Fibroblast of villous mesenchyme (primary cell): ENCODE results near the gene CLTB. TPM values are rescaled to one million over a fixed set of nuclear protein-coding genes. Genes with fewer than 3 reads are reported as not detected.
A peak's percentile ranks its signal among the peaks of the same experiment; 100 is the strongest.

Experiments used
- DNase-seq: peaks from one replicate; pipeline ENCODE4 v3.0.0-alpha.2; 2010; ENCODE audit warnings: low read depth
- H3K4me3 ChIP-seq: 2 replicates; pipeline ENCODE4 v1.5.1; 2011; ENCODE audit warnings: low read depth, mild to moderate bottlenecking, low read length
- total RNA-seq: library from RNA; depleted of rRNA; stranded (reverse); fragments of >200 nt; gene quantifications from 2 replicates; pipeline ENCODE4 v1.2.3, GENCODE V29; 2012
- TF ChIP-seq, protein P1 (sequence below): IDR thresholded peaks from 2 replicates; pipeline ENCODE4 v1.5.1; 2012; ENCODE audit warnings: low read depth, mild to moderate bottlenecking, low read length; ENCODE audit not compliant: insufficient read depth

CLTB gene
- total RNA-seq, 1 donor: 118 TPM

DNA sequence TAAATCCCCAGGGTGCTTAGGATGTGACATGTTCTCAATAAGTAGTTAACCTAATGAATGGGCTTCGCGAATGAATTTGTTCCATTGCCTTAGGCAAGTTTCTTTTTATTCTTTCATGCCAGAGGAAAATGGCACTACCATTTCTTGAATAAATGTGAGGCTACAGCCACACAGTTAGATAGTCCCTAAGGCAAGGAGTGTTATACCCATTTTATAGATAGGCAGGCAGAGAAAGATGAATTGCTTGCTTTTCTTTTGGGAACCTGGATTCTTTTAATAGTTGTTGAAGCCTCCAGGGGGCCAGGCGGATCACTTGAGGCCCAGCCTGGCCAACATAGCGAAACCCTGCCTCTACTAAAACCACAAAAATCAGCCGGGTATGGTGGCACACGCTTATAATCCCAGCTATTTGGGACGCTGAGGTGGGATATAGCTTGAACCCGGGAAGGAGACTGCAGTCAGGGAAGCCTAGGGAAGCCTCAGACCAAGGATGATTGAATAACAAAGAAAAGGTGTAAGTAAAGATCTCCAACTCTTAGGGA lies 28.9 kb downstream of the CLTB start:
- TF ChIP-seq, protein P1, sequence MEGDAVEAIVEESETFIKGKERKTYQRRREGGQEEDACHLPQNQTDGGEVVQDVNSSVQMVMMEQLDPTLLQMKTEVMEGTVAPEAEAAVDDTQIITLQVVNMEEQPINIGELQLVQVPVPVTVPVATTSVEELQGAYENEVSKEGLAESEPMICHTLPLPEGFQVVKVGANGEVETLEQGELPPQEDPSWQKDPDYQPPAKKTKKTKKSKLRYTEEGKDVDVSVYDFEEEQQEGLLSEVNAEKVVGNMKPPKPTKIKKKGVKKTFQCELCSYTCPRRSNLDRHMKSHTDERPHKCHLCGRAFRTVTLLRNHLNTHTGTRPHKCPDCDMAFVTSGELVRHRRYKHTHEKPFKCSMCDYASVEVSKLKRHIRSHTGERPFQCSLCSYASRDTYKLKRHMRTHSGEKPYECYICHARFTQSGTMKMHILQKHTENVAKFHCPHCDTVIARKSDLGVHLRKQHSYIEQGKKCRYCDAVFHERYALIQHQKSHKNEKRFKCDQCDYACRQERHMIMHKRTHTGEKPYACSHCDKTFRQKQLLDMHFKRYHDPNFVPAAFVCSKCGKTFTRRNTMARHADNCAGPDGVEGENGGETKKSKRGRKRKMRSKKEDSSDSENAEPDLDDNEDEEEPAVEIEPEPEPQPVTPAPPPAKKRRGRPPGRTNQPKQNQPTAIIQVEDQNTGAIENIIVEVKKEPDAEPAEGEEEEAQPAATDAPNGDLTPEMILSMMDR: no peak
- peak overlapping the region; percentile 83 for H3K4me3 ChIP-seq
- DNase-seq: no peak

GRCh38 chr5:176386491-176386890 lies 29.8 kb downstream of the CLTB start:
- no peak for DNase-seq
- TF ChIP-seq, protein P1: no peak
- no peak overlapping the region for H3K4me3 ChIP-seq

GRCh38 chr5:176384991-176385390 lies 31.3 kb downstream of the CLTB start:
- no peak overlapping the region for H3K4me3 ChIP-seq
- TF ChIP-seq, protein P1: no peak
- DNase-seq: no peak

DNA sequence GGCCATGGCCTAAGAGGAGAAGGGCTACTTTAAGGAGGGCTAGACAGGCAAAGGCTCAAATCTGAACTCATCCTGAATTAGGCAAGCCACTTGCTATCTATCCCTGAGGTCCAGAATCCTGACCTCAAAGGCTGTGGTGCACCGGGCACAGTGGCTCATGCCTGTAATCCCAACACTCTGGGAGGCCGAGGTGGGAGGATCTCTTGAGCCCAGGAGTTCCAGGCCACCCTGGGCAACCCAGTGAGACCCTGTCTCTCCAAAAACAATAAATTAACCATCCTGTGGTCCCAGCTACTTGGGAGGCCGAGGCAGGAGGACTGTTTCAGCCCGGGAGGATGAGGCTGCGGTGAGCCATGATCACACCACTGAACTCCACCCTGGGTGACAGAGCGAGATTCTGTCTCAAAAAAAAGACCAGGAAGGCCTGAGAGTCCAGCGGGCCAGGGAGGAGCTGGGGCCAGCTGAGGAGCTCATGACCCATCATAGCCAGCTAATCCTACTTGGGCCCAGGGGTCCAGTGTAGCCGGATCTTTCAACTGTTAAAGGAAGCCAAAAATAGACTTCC lies 31.9 kb downstream of the CLTB start:
- TF ChIP-seq, protein P1: no peak
- no peak for DNase-seq

GRCh38 chr5:176383961-176384360 lies 32.4 kb downstream of the CLTB start:
- no peak overlapping the region for H3K4me3 ChIP-seq
- TF ChIP-seq, protein P1: no peak

More for the DNA sequence above, 31.9 kb downstream of the CLTB start:
- H3K4me3 ChIP-seq: no peak overlapping the region

DNA sequence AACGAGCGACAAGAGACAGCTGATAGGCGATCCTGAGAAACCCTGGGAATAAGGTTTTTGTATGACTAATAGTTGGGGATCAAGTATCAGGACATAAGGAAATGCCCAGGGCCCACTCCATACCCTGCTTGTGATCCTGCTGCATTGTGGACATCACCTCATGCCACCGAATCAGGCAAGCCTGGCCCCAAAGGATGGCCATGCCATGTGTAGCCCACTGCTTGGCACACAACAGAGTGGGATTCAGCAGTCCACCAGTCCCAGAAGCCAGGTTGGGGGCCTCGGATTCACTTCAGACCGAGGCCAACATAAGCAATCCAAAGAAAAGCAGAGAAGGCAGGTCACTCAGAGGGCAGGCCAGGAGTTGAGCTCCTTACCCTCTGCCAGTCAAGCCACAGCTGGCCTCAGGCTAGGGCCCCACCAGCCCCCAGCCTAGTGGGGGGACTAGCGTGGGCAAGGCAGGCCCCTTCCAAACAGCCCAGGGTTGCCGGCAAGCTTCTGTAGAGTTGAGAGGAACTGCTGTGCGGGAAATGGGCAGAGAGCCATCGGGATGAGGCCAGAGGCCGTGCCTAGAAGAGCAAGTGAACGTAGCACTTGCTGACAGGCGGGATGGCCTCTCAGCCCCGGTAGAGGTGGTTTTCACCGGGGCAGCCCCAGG lies 33.0 kb downstream of the CLTB start:
- TF ChIP-seq, protein P1: no peak
- no peak for DNase-seq

More at GRCh38 chr5:176383961-176384360, 32.4 kb downstream of the CLTB start:
- DNase-seq: no peak

More for the DNA sequence above, 33.0 kb downstream of the CLTB start:
- no peak overlapping the region for H3K4me3 ChIP-seq
